Dermis blood vessel endothelial cell (primary cell): ENCODE data around the gene ADAM23. TPM values are rescaled to one million over a fixed set of nuclear protein-coding genes. Genes with fewer than 3 reads are reported as not detected.
A peak's percentile ranks its signal among the peaks of the same experiment; 100 is the strongest.

Experiments used
- DNase-seq: peaks from one replicate; pipeline ENCODE4 v3.0.0; 2010
- total RNA-seq: library from RNA; depleted of rRNA; stranded (reverse); fragments of >200 nt; gene quantifications from 2 replicates; pipeline ENCODE4 v1.2.3, GENCODE V29; 2014

The ADAM23 gene
- total RNA-seq, 1 donor from 2014 or later: 0.85 TPM

- no peak for DNase-seq
These were observed 879 bp upstream of the ADAM23 start for GRCh38 chr2:206442474-206442832.

DNA sequence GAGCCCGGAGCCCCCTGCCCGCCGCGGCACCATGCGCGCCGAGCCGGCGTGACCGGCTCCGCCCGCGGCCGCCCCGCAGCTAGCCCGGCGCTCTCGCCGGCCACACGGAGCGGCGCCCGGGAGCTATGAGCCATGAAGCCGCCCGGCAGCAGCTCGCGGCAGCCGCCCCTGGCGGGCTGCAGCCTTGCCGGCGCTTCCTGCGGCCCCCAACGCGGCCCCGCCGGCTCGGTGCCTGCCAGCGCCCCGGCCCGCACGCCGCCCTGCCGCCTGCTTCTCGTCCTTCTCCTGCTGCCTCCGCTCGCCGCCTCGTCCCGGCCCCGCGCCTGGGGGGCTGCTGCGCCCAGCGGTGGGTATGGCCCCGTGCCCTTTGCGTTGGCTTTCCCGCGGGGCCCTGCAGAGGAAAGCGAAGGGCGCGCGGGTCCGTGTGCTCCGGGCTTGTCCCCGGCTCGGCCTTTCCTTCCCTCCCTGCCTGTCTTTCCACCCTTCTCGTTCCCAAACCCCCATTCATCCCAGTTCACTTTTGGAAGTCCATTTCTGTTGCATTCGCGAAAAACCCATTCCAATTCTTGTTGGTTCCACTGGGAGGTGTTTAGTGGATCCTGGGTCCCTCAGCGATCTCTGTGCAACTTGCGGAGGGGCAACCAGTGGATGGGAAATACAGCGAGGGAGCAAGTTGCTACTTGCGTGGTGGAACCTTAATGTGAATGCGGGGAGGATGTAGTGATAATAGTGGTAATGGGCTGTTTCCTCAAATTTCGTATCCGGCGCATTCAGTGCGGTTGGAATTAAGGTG, 599 bp downstream of the ADAM23 start:
- DNase-seq: peak; percentile 52

DNA sequence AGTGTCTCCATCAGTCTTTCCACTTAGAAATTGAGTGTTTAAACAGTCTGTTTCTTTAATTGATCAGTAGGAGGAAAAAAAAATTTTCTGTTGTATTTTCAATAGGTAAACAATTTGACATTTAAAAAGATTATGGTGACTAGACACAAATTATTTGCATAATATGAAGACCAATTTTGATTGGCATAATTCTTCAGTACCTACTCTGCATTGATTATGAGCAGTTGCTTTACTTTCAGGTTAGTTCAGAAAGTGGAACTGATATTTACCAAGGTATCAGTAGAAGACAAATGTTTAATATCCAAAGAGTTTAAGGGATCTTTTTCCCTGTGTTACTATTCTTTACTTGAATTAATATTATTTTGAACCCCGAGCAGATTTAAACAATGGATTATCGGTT, 2.6 kb downstream of the ADAM23 start:
- DNase-seq: no peak

- DNase-seq: no peak
These were observed 8.9 kb downstream of the ADAM23 start for GRCh38 chr2:206452242-206452641.

DNA sequence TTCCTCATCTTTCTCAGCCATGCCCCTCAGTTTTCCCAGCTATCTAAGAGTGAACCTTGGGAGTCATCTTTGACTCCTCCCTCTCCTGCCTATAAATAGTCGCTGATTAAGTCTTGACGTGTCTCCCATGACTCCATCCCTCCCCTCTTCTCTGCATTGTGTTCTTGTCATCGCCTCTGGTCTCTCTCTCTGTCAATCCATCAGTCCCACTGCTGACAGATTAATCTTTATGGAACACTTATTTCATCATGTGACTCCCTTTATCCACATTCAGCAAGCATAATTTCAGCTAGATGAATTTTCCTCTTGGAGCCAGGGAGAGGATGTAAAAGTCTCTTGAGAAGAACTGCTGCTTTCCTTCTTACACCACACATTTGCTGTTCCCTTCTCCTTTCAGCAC, 9.4 kb downstream of the ADAM23 start:
- peak; percentile 13 for DNase-seq

DNA sequence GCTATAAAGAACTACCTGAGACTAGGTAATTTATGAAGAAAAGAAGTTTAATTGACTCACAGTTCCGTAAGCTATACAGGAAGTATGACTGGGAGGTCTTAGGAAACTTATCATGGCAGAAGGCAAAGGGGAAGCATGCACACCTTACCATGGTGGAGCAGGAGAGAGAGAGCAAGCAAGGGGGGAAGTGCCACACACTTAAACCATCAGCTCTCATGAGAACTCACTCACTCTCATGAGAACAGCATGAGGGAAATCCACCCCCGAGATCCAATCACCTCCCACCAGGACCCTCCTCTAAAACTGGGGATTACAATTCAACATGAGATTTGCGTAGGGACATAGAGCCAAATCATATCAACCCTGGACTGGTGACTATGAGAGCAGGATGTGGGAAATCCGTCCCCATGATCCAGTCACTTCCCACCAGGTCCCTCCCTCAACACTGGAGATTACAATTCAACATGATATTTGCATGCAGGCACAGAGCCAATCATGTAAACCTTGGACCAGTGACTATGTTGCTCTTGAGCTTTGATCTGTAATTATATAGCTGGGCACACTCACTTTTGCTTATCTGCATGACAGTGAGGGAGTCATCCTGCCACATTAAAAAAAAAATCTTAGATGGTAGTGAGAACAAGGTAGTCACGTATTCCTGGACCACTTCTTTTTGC, 12.9 kb downstream of the ADAM23 start:
- no peak for DNase-seq

DNA sequence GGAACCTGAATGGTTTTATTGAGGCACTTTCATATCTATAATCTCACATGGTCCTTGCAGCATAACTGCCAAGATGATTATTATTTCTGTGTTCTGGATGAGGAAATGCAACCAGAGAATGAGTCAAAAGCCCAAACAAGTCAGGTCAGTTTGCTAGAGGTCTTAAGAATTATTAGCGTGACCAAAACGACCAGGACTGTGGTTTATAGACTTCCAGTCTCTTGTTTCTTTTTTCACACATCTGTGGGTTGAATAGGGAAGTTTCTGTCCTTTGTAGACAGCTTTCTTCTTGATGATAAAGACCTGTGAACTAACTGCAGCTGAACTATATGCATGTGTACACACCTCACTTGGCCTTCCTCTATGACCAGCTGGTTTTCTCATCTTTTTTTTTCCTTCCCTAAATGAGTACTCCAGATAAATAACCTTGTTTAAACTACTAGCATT, 13.9 kb downstream of the ADAM23 start:
- DNase-seq: no peak

- DNase-seq: no peak
These were observed 19.0 kb downstream of the ADAM23 start for GRCh38 chr2:206462240-206462854.

- no peak for DNase-seq
These were observed 20.4 kb downstream of the ADAM23 start for GRCh38 chr2:206463685-206464084.

GRCh38 chr2:206464597-206464996, 21.3 kb downstream of the ADAM23 start:
- no peak for DNase-seq

DNA sequence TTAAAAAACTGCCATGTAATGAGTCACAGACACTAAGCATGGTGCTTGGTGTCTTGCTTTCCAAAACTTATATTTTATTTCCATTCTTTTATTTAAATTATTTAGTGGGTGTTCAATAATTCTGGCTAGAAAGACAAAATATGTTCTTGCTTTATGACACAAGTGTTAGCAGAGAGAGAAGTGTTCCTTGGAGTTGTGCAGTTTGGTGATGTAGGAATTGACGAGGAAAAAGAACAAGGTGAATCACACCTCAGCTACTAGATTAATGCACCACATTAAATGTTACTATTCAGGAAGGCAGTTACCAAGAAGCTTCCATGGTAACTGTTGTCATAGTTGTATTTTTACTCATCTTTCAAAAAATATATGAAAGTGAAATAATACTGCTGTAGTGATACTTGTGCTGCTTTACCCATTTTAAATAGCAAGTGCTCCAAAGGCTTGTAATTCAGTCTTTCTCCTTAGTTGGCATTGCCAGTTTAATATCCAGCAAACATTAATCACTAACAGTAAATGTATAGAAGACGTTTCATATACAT, 28.3 kb downstream of the ADAM23 start:
- no peak for DNase-seq

- no peak for DNase-seq
These were observed 28.8 kb downstream of the ADAM23 start for GRCh38 chr2:206472094-206472493.

DNA sequence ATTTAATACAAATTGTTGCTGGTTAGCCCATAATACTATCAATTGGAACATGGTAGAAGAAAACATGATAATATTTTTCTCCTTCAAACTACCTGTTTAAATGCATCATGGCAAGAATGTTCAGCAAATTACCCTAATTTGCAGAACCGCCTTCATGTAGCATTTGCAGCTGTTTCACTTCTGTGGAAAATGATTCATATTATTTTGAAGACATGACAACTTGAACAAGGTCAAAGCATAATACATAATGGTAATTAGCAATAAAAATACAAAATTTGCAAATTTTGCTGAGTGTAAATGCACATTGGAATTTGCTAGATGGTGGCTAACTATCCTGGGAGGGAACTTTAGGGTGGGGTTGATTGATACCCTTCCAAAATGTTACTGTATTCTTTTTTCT, 30.8 kb downstream of the ADAM23 start:
- no peak for DNase-seq

GRCh38 chr2:206477296-206477695, 34.0 kb downstream of the ADAM23 start:
- no peak for DNase-seq

DNA sequence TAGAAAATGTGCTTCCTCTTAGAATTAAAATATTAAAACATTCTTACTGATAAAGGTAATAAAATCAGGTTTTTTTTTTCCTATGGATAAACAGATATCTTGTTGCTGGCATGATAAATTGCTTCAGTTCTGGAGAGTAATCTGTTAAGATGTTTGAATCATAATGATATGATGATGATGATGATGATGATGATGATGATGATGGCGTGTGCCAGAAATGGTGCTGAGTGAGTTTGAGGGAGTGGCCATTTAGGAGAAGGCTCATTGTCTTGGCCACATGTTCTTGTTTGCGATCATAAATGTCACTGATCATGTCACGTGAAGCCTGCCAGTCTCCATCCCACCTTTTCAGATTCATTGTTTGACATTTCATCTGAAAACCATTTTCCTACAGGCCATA, 35.0 kb downstream of the ADAM23 start:
- no peak for DNase-seq

- peak; percentile 17 for DNase-seq
These were observed 36.8 kb downstream of the ADAM23 start for GRCh38 chr2:206480161-206480560.

- DNase-seq: no peak
These were observed 37.3 kb downstream of the ADAM23 start for GRCh38 chr2:206480620-206481019.

- no peak for DNase-seq
These were observed 37.7 kb downstream of the ADAM23 start for GRCh38 chr2:206481056-206481455.

- no peak for DNase-seq
These were observed 38.8 kb downstream of the ADAM23 start for GRCh38 chr2:206482123-206482522.

- DNase-seq: no peak
These were observed 39.3 kb downstream of the ADAM23 start for GRCh38 chr2:206482633-206483032.

GRCh38 chr2:206488053-206488452, 44.7 kb downstream of the ADAM23 start:
- DNase-seq: no peak

GRCh38 chr2:206488623-206489022, 45.3 kb downstream of the ADAM23 start:
- no peak for DNase-seq

- DNase-seq: no peak
These were observed 50.7 kb downstream of the ADAM23 start for GRCh38 chr2:206494061-206494460.

DNA sequence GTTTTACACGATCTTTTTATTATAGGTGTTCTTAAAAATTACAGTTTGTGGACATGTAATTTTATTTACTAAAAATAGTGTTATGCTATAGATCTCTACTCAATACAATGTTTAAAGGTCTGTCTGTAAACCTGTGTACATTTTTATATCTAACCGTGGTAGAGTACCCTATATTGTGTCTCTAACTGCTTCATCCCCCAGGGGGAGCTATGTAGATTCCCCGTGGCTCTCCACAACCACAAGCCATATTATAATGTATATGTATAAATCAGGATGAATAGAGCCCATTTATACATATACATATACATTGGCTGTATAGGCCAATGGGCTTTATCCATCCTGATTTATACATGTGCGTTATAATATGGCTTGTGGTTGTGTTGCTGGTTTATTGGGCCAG, 59.4 kb downstream of the ADAM23 start:
- no peak for DNase-seq
